MM.1S (cell line): ENCODE results near the gene HBA2.
"Not testable (repeated sequence)": the region's sequence is repeated elsewhere in the genome, so short reads cannot be mapped to it uniquely, and the experiment has no call there.

Source experiments
- DNase-seq: peaks from one replicate; pipeline ENCODE4 v3.0.0-alpha.2; 2015
- H2AFZ ChIP-seq: fragments of 300-600 bp; sonication (generic); 2 replicates; pipeline ENCODE4 v1.6.0; 2016; ENCODE audit warnings: antibody characterized with exemption, low read length
- H3F3A ChIP-seq: fragments of 300-600 bp; sonication (generic); 2 replicates; pipeline ENCODE4 v1.6.1; 2016; ENCODE audit warnings: mild to moderate bottlenecking, antibody characterized with exemption, low read length, moderate library complexity, mixed read lengths; ENCODE audit not compliant: insufficient read depth
- H3K27ac ChIP-seq: fragments of 300-600 bp; sonication (generic); 2 replicates; pipeline ENCODE4 v1.5.1; 2016; ENCODE audit warnings: mild to moderate bottlenecking, low read length
- H3K27me3 ChIP-seq: fragments of 300-600 bp; sonication (generic); replicated peaks from 2 replicates; pipeline ENCODE4 v1.6.0; 2016; ENCODE audit warnings: low read length; ENCODE audit not compliant: insufficient read depth
- H3K36me3 ChIP-seq: fragments of 300-600 bp; sonication (generic); replicated peaks from 2 replicates; pipeline ENCODE4 v1.6.1; 2016; ENCODE audit warnings: mild to moderate bottlenecking, low read length, mixed read lengths; ENCODE audit not compliant: insufficient read depth
- H3K4me1 ChIP-seq: fragments of 300-600 bp; sonication (generic); 2 replicates; pipeline ENCODE4 v1.6.1; 2016; ENCODE audit warnings: low read length, mixed read lengths
- H3K4me2 ChIP-seq: fragments of 300-600 bp; sonication (generic); 2 replicates; pipeline ENCODE4 v1.6.0; 2016; ENCODE audit warnings: low read depth, low read length
- H3K4me3 ChIP-seq: fragments of 300-600 bp; sonication (generic); 2 replicates; pipeline ENCODE4 v1.5.1; 2016; ENCODE audit warnings: low read length, mixed read lengths
- H3K79me2 ChIP-seq: fragments of 300-600 bp; sonication (generic); 2 replicates; pipeline ENCODE4 v1.6.1; 2016; ENCODE audit warnings: mixed run types, low read length, mixed read lengths
- H3K9ac ChIP-seq: fragments of 300-600 bp; sonication (generic); 2 replicates; pipeline ENCODE4 v1.6.1; 2016; ENCODE audit warnings: low read length, mixed read lengths
- H3K9me2 ChIP-seq: fragments of 300-600 bp; sonication (generic); replicated peaks from 2 replicates; pipeline ENCODE4 v1.6.1; 2016; ENCODE audit warnings: mild to moderate bottlenecking, low read length, mixed read lengths; ENCODE audit not compliant: insufficient read depth
- H3K9me3 ChIP-seq: fragments of 300-600 bp; sonication (generic); replicated peaks from 2 replicates; pipeline ENCODE4 v1.6.1; 2016; ENCODE audit warnings: mild to moderate bottlenecking, low read length, mixed read lengths; ENCODE audit not compliant: insufficient read depth
- H4K20me1 ChIP-seq: fragments of 300-600 bp; sonication (generic); 2 replicates; pipeline ENCODE4 v1.6.1; 2016; ENCODE audit warnings: mild to moderate bottlenecking, low read length, moderate library complexity, mixed read lengths; ENCODE audit not compliant: insufficient read depth
- EZH2 ChIP-seq: fragments of 300-600 bp; sonication (generic); optimal IDR thresholded peaks from 2 replicates; pipeline ENCODE3; 2017; ENCODE audit warnings: low read depth, mild to moderate bottlenecking, antibody characterized with exemption, low read length, mixed read lengths
- EZH2phosphoT487 ChIP-seq: fragments of 300-600 bp; sonication (generic); IDR thresholded peaks from 2 replicates; pipeline ENCODE4 v1.6.1; 2018; ENCODE audit warnings: antibody characterized with exemption, low read length
- TF ChIP-seq, protein P1 (sequence below): fragments of 300-600 bp; sonication (generic); IDR thresholded peaks from 2 replicates; pipeline ENCODE4 v1.5.1; 2016; ENCODE audit warnings: antibody characterized with exemption, low read length, mixed read lengths

HBA2 gene

DNA sequence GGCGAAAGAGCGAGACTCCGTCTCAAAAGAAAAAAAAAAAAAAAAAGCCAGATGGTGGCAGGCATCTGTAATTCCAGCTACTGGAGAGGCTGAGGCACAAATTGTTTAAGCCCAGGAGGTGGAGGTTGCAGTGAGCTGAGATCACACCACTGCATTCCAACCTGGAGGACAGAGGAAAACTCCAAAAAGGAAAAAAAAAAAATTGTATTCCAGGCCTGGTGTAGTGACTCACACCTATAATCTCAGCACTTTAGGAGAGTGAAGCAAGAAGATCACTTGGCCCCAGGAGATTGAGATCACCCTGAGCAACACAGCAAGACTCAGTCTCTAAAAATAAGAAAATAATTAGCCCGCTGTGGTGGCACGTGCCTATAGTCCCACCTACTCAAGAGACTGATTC lies 27.7 kb downstream of the HBA2 start:
- no peak for TF ChIP-seq EZH2
- TF ChIP-seq EZH2phosphoT487, result no peak
- TF ChIP-seq, protein P1, sequence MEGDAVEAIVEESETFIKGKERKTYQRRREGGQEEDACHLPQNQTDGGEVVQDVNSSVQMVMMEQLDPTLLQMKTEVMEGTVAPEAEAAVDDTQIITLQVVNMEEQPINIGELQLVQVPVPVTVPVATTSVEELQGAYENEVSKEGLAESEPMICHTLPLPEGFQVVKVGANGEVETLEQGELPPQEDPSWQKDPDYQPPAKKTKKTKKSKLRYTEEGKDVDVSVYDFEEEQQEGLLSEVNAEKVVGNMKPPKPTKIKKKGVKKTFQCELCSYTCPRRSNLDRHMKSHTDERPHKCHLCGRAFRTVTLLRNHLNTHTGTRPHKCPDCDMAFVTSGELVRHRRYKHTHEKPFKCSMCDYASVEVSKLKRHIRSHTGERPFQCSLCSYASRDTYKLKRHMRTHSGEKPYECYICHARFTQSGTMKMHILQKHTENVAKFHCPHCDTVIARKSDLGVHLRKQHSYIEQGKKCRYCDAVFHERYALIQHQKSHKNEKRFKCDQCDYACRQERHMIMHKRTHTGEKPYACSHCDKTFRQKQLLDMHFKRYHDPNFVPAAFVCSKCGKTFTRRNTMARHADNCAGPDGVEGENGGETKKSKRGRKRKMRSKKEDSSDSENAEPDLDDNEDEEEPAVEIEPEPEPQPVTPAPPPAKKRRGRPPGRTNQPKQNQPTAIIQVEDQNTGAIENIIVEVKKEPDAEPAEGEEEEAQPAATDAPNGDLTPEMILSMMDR, result no peak
- H3K27ac ChIP-seq, result no peak overlapping the region
- H4K20me1 ChIP-seq, result no peaks in the 10 kb centered on the region
- H3F3A ChIP-seq, result no peaks in the 10 kb centered on the region
- peaks cover 15% of the 10 kb centered on the region for H3K79me2 ChIP-seq
- DNase-seq, result no peak
- no peak overlapping the region for H3K4me2 ChIP-seq
- no peaks in the 10 kb centered on the region for H3K9me3 ChIP-seq
- H3K9me2 ChIP-seq, result no peaks in the 10 kb centered on the region
- H3K27me3 ChIP-seq, result no peaks in the 10 kb centered on the region
- no peaks in the 10 kb centered on the region for H3K4me1 ChIP-seq
- peaks cover 8% of the 10 kb centered on the region for H3K36me3 ChIP-seq
- no peak overlapping the region for H2AFZ ChIP-seq
- no peak overlapping the region for H3K4me3 ChIP-seq
- H3K9ac ChIP-seq, result no peak overlapping the region

DNA sequence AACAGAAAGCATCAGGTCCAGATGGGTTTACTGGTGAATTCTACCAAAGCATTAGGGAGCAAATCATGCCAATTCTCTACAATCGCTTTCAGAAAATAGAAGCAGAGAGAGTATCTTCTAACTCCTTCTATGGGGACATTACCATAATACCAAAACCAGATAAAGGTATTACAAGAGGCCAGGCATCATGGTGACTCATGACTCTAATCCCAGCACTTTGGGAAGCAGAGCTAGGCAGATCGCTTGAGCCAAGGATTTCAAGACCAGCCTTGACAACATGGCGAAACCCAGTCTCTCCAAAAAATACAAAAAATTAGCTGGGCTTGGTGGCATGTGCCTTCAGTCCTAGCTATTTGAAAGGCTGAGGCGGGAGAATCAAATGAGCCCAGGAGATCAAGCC lies 30.6 kb downstream of the HBA2 start:
- no peak for DNase-seq
- H3K27ac ChIP-seq, result no peak overlapping the region
- H3K9me2 ChIP-seq, result no peaks in the 10 kb centered on the region
- H3K9me3 ChIP-seq, result no peaks in the 10 kb centered on the region
- 0 out of 2 replicates have a peak, but pooled peaks cover 7% of the 10 kb centered on the region for H3K4me1 ChIP-seq
- peaks cover 10% of the 10 kb centered on the region for H3K36me3 ChIP-seq
- TF ChIP-seq EZH2 (no peak), EZH2phosphoT487 (no peak)
- TF ChIP-seq, protein P1, result no peak
- peaks cover 3% of the 10 kb centered on the region; the same call in 1 of the 2 replicates for H3F3A ChIP-seq
- H2AFZ ChIP-seq, result no peak overlapping the region
- H3K79me2 ChIP-seq, result peaks cover 18% of the 10 kb centered on the region
- no peak overlapping the region for H3K4me2 ChIP-seq
- no peak overlapping the region for H3K9ac ChIP-seq
- H3K27me3 ChIP-seq, result no peaks in the 10 kb centered on the region
- H4K20me1 ChIP-seq, result no peaks in the 10 kb centered on the region
- no peak overlapping the region for H3K4me3 ChIP-seq

DNA sequence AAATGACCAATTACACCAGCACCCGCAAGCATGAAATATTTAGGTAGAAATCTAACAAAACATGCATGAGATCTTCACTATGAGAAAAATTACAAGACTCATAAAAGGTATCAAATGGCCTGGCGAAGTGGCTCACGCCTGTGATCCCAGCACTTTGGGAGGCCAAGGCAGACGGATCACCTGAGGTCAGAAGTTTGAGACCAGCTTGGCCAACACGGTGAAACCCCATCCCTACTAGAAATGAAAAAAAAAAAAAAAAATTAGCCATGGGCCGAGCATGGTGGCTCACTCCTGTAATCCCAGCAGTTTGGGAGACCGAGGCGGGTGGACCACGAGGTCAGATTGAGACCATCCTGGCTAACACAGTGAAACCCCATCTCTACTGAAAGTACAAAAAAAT lies 31.4 kb downstream of the HBA2 start:
- H3K27me3 ChIP-seq, H3K4me2 ChIP-seq, H3F3A ChIP-seq, H3K4me1 ChIP-seq, H4K20me1 ChIP-seq, H2AFZ ChIP-seq, H3K27ac ChIP-seq, H3K9me2 ChIP-seq, H3K4me3 ChIP-seq, DNase-seq, H3K9ac ChIP-seq, H3K9me3 ChIP-seq: not testable (repeated sequence)
- H3K36me3 ChIP-seq, result peaks cover 10% of the 10 kb centered on the region
- peaks cover 23% of the 10 kb centered on the region for H3K79me2 ChIP-seq

DNA sequence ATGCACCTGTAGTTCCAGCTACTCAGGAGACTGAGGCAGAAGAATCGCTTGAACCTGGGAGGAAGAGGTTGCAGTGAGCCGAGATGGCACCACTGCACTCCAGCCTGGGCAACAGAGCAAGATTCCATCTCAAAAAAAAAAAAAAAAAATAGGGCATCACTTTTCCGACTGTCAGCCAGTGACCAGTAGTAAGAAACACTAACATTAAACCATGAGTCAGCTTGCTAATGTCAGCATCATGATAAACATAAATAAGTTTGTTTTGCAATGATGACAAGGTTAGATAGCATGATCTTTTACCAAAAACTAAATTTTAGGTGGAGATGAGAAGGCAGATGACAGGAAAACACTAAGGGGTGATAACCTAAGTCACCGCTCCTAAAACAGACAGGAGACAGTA lies 36.7 kb downstream of the HBA2 start:
- H3K9ac ChIP-seq, H3K27me3 ChIP-seq, H3K4me1 ChIP-seq, H3K27ac ChIP-seq, H3K4me3 ChIP-seq, H3K4me2 ChIP-seq, H3K9me3 ChIP-seq, H3F3A ChIP-seq, H3K9me2 ChIP-seq, H4K20me1 ChIP-seq, DNase-seq, H2AFZ ChIP-seq: not testable (repeated sequence)
- H3K79me2 ChIP-seq, result peaks cover 46% of the 10 kb centered on the region
- H3K36me3 ChIP-seq, result peaks cover 12% of the 10 kb centered on the region

DNA sequence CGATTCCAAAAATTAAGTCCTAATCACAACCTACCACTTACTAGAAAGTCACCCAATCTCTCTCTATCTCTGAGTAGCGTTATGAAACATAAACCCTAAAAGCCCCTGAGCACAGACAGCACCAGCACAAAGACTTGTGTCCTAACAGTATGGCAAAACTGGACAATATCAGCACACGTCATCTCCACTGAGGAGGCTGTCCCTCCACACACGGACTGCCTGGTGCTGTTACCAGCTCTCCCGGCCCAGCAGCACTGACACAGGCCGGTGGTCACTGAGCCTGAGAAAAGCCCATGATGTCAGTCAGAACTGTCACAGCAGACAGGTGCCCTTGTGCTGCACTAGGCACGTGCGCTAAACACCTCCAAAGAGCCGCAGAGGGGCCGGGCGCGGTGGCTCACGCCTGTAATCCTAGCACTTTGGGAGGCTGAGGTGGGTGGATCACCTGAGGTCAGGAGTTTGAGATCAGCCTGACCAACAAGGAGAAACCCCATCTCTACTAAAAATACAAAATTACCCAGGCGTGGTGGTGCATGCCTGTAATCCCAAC lies 39.0 kb downstream of the HBA2 start:
- Histone ChIP-seq H3K36me3 (peaks cover 12% of the 10 kb centered on the region), H3K79me2 (peaks cover 58% of the 10 kb centered on the region)
- H3K4me2 ChIP-seq, H3F3A ChIP-seq, DNase-seq, H3K9me2 ChIP-seq, H2AFZ ChIP-seq, H3K4me1 ChIP-seq, H3K27me3 ChIP-seq, H3K4me3 ChIP-seq, H3K9ac ChIP-seq, H4K20me1 ChIP-seq, H3K9me3 ChIP-seq, H3K27ac ChIP-seq: not testable (repeated sequence)
